Frontal cortex (tissue), 4 donors: ENCODE data around the gene KATNB1. TPM values are rescaled to one million over a fixed set of nuclear protein-coding genes. Genes with fewer than 3 reads are reported as not detected.
"Not testable (repeated sequence)": the region's sequence is repeated elsewhere in the genome, so short reads cannot be mapped to it uniquely, and the experiment has no call there.

Source experiments
- DNase-seq, 2 donors: peaks; one replicate each; pipeline ENCODE4 v3.0.0; 2012; ENCODE audit warnings: low spot score in 2 of 2
- FAIRE-seq: peaks from 2 replicates; lab custom pipeline; 2012; peaks lifted over from hg19 to GRCh38; lab: Jason Lieb, UNC
- total RNA-seq: library from RNA; depleted of rRNA; stranded (reverse); fragments of >200 nt; gene quantifications from one replicate; pipeline ENCODE4 v1.2.3, GENCODE V29; 2014
- donor health status: control.
- donor health status: control.
- donor health status: control.

Gene KATNB1
- total RNA-seq, 1 donor from 2014 or later, result 34.6 TPM

DNA sequence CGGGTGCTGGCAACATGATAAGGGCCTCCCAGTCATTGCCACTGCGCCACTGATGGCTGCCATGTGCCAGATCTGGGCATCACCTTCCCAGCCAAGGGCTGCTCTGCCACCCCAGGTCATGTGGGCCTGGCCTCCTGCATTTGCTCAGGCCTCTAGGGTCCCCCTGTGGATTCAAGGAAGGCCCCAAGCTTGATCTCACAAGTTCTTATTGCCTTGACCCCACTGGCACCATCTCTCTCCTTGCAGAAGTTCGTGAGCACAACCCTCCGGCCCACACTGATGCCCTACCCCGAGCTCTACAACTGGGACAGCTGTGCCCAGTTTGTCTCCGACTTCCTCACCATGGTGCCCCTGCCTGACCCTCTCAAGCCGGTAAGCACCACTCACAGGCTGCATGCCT, 35.7 kb upstream of the KATNB1 start:
- no peak for FAIRE-seq
- no peak for DNase-seq

DNA sequence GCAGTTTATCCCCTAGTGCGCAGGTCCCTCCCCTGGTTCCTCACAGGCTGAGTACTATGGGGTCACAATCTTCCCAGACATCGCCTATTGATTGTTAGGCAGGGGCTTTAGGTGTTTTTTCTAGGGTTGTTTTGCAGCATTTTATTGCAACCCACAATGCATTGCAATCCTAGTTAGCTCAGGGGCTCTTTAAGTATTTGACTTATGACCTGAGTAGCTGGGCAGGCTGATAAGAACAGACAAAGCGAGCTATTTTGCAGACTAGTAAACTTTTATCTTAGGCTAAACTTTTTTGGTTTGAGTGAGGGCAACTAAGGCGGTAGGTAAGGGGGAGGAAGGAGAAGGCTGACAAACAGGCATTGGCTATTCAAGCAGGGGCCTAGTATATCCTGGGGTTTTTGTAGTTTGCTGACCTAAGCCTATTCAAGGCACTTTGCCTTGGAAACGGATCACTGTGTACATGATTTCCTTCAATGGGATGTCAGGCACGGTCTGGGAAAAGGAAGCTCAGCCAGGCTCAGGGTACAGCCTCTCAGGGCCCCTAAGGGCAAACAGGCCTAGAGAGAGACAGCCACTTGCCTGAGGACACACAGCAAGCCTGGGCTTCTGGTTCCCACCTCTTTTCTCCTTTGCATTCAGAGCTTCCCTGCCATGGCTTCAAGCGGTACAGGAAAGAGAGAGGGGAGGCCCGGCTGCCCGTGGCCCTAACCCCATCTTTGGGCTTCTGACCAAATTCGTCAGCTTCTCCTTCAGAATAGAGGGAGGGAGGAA, 34.6 kb upstream of the KATNB1 start:
- FAIRE-seq, result no peak

DNA sequence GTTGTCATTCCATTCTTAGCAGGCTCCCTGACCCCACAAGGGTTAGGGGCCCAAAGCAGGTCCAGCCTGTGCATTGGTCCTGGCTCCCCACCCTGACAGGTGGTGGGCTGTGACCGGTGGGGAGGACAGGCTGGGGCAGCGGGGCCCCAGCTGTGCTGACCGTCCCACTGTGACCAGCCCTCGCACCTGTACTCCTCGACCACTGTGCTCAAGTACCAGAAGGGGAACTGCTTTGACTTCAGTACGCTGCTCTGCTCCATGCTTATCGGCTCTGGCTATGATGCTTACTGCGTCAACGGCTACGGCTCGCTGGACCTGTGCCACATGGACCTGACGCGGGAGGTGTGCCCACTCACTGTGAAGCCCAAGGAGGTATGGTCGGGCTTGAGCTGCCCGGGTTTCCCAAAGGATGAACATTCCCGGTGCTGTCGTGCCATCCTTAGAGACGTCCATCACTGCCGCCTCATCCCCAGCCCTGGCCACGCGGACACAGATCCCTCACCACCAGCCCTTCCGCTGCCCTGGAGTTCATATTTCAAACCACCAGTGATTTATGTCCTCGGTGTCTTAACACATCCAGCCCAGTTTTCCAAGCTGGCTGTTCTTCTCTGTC, 33.7 kb upstream of the KATNB1 start:
- FAIRE-seq, result no peak
- DNase-seq, result no peak

More for the DNA sequence above, 34.6 kb upstream of the KATNB1 start:
- DNase-seq, result no peak

DNA sequence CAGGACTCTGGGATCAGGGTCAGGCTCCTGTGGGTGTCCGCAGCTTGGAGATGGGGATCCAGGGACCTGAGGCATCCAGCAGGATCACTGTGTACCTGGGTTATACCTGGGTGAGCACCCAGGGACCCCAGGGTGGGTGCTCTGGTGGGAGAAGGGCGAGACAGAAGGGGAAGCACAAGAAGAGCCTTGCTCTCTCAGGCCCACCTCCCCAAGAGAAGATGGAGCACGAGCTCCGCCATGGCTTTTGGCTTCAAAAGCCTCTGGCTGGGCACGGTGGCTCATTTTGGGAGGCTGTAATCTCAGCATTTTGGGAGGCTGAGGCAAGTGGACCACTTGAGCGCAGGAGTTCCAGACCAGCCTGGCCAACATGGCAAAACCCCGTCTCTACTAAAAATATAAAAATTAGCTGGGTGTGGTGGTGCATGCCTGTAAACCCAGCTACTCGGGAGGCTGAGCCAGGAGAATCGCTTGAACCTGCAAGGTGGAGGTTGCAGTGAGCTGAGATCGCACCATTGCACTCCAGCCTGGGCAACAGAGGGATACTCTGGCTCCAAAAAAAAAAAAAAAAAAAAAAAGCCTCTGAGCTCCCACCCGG, 32.1 kb upstream of the KATNB1 start:
- no peak for FAIRE-seq

DNA sequence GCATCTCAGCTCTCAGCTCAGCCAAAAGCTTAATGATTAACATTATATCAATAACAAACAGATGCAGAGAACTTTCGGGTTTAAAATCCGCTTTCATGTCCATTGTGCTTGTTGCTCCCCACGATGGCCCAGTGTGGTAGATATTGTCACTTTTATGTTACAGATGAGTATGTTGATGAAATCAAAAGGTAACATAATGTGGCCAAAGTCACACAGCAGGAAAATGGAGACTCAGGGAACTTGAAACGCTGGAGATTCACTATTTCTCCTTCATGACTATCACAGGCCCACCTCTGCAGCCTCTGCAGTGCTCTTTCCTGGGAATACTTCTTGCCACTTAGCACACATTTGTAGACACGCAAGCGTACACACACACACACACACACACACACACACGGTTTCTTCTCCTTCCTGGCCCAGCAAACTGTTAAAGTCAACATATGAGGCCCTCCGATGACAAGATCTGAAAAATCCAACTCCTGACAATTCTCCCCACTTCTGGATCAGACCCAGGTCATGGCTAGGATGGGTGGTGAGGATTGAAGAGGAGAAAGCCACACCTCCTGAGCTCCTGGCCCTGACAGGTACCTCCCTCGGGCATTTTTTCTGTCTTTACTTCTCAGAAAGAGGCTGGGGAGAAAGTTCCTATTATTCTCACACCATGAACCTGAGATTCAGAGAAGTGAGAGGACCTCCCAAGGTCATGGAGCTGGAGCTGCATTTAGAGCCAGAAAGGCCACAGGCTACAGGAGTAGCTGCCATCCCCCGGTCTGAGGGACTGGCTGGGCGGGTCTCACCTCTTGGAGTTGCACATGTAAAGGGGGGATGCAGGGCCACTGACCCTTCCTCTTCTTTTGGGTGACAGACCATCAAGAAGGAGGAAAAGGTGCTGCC, 31.3 kb upstream of the KATNB1 start:
- no peak for DNase-seq
- no peak for FAIRE-seq

More for the DNA sequence above, 32.1 kb upstream of the KATNB1 start:
- no peak for DNase-seq

DNA sequence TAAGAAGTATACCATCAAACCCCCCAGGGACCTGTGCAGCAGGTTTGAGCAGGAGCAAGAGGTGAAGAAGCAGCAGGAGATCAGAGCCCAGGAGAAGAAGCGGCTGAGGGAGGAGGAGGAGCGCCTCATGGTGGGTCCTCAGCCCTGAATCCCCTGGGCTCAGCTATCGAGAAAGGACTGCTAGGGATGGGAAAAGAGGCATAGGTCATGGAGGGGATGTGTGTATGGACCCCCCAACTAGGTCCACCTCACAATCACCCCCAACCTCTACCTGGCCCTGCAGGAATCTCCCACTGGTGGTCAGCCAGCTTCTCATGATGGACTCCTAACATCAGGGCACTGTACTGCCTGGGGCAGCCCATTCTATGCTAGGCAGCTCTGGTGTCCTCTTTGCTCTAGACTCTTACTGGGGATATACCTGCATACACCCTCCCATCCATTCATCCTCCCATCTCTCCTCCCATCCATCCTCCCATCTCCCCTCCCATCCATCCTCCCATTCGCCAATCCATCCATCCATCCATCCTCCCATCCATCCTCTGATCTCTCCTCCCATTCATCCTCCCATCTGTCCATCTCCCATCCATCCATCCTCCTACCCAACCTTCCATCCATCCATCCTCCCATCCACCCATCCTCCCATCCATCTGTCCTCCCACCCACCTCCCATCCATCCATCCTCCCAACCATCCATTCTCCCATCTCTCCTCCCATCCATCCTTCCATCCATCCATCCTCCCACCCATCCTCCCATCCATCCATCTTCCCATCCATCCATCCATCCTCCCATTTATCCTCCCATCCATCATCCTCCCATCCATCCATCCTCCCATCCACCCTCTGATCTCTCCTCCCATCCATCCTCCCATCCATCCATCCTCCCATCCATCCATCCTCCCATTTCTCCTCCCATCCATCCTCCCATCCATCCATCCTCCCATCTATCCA, 30.4 kb upstream of the KATNB1 start:
- FAIRE-seq (no peak), DNase-seq (no peak)

DNA sequence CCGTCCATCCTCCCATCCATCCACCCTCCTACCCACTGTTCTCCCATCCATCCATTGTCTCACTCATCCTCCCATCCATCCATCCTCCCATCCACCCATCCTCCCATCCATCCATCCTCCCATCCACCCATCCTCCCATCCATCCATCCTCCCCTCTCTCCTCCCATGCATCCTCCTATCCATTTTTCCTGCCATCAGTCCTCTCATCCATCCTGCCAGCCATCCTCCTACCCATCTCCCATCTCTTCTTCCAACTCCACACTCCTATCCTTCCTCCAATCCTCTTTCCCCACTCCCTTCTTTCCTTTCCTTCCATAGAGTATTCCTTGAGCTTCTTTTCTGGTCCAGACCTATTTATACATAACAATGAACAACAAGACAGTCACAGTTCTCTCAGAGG, 28.9 kb upstream of the KATNB1 start:
- FAIRE-seq (no peak), DNase-seq (no peak)

DNA sequence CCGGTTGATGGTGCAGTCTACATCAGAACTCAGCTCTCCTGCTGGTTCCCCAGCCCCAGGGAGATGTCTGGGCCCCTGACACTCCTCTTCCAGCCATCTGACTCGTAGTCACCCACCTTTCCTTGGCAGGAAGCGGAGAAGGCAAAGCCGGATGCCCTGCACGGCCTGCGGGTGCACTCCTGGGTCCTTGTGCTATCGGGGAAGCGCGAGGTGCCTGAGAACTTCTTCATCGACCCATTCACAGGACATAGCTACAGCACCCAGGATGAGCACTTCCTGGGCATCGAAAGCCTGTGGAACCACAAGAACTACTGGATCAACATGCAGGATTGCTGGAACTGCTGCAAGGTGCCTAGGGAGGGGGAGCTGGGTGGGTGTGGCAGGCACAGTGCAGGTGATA, 28.2 kb upstream of the KATNB1 start:
- FAIRE-seq, result no peak
- DNase-seq, result no peak

DNA sequence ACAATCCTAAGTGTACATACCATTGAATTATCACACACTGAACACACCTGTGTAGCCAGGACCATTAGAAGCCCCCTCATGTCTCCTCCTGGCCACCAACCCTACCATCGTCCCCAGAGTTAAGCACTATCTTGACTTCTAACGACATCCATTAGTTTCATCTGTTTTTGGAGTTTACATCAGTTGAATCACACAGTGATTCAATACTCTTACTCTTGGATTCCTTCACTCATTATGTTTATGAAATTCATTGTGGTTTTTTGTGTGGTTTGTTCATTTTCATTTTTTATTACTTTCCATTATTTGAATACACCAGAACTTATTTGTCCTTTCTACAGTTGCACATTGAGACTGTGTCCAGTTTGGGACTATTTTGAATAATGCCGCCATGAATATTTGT, 27.4 kb upstream of the KATNB1 start:
- FAIRE-seq (no peak), DNase-seq (no peak)

DNA sequence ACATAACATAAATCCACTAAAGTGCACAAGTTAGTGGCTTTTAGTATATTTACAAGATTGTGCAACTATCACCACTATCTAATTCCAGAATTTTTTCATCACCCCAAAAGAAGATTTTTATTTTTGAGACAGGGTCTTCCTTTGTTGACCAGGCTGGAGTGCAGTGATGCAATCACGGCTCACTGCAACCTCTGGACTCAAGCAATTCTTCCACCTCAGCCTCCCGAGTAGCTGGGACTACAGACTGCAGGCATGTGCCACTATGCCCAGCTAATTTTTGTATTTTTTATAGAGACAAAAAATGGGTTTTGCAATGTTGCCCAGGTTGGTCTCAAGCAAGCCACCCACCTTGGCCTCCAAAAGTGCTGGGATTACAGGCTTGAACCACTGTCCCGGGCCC, 25.9 kb upstream of the KATNB1 start:
- DNase-seq (no peak), FAIRE-seq (no peak)

DNA sequence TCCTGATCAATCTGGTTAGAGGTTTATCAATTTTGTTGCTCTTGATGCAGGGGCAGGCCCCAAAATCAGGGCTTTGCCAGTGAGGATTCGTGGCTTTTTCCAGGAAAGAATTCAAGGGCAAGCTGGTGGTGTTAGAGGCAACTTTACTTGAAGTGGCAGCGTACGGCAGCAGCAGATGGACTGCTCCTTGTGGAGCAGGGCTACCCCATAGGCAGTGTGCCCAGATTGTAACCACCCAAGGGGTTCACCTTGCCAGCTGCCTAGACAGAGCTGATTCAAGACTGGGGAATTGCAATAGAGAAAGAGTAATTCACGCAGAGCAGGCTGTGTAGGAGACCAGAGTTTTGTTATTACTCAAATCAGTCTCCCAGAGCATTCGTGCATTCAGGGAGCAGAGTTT, 24.2 kb upstream of the KATNB1 start:
- FAIRE-seq (no peak), DNase-seq (no peak)

DNA sequence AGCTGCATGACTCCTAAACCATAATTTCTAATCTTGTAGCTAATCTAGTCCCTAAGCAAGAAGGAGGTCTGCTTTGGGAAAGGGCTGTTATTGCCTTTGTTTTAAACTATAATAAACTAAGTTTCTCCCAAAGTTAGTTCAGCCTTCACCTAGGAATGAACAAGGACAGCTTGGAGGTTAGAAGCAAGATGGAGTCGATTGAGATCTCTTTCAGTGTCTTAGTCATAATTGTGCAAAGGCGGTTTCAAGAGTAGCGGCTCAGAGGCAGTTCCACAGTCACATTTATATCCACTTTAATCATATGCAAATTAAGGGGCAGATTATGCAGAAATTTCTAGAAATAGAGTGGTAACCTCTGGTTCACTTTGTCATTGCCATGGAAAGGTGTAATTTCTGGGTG, 23.6 kb upstream of the KATNB1 start:
- FAIRE-seq (no peak), DNase-seq (no peak)

DNA sequence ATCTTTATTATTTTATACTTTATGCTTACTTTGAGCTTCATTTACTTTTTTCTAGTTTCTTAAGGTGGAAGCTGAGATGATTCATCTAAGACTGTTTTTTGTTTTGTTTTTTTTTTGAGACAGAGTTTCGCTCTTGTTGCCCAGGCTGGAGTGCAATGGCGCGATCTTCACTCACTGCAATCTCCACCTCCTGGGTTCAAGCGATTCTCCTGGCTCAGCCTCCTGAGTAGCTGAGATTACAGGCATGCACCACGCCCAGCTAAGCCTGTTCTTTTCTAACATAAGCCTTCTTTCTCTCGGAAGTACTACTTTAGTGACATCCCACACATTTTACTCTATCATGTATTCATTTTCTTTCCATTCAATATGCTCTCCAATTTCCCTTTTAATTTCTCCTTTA, 23.0 kb upstream of the KATNB1 start:
- not testable (repeated sequence) for DNase-seq, FAIRE-seq

DNA sequence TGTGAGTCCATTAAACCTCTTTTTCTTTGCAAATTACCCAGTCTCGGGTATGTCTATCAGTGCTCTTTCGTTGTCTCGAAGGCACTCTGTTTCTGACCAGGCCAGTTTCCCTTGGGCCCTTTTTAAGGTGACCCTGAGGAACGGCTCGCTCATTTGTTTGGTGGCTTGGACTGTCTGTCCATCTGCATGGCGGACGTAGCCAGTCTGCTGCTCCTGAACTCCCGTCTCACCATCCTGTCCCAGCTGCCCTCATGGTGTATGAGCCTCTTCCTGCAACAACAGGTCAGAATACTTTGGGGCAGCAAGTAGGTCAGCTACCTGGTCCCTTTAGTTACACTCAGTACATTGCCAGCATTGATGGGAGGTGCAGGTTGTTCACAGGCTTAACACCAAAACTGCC, 22.0 kb upstream of the KATNB1 start:
- FAIRE-seq (no peak), DNase-seq (no peak)

DNA sequence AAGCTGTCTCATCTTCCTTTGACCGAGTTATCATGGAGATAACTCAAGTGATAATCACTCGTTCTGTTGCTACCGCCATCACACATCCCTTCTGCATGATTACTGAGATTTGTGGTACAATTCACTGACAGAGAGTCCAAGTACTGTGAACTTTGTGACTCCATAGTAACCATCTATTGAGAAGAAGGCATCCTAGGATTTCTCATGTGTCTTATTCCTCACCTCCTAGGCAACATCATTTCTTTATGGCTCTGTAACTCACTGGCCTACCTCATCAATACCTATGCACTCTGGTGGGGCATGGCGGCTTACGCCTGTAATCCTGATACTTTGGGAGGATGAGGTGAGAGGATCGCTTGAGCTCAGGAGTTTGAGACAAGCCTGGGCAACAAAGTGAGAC, 21.5 kb upstream of the KATNB1 start:
- no peak for FAIRE-seq
- no peak for DNase-seq

DNA sequence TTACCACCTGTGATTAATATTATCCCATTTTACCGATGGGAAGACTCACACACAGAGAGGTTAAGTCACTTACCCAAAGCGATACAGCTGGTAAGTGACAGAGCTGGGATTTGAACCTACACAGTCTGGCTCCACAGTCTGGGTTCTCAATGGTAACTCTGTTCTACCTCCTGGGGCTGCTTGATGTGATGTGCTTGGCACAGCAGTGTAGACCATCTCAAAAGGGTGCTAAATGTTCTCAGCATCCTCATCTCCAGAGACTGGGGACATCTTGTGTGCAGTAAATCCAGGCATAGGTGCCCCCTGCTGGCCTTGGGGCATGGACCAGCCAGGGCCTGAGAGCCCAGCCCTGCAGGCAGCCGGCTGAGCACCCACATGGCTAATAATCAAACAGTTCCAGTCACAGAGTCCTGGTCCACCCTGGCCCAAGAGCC, 15.4 kb upstream of the KATNB1 start:
- FAIRE-seq (no peak), DNase-seq (peak in 1 of 2 donors; percentile 57)

DNA sequence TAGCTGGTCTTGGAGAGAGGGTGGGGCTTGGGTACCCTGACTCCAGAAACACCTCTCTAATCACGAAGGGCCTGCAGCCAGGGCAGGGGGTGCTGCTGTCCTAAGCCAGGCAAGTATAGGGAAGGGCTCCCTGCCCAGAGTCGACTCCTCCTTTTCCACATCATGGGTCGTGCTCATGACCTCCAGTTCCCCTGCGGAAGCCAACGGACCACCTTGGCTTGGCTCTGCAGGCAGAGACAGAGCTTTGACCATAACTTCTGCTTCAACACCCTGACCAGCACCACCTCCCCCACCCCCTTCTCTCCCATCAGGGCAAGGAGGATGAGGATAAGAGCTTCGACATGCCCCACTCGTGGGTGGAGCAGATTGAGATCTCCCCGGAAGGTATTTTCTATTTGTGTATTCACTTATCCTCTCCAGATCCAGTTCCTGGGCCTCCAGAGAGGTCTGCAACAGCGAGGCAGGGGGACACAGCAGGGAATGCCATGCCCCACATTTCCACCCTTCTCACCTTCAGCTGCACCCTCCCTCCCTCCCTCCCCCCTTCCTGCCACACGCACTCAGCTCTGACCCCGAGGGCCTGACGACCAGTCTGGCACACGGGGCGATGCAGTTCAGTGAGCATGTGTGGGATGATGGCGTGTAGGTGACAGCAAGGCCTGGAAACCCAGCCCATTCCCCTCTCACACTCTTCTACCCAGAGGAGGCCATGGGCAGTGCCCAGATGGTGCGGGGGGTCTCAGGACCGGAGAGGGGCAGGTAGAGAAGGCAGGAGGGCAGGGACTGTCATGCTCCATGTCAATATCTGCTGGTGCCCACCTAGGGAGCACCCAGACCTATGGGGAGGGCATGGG, 14.0 kb upstream of the KATNB1 start:
- FAIRE-seq (no peak), DNase-seq (no peak)

DNA sequence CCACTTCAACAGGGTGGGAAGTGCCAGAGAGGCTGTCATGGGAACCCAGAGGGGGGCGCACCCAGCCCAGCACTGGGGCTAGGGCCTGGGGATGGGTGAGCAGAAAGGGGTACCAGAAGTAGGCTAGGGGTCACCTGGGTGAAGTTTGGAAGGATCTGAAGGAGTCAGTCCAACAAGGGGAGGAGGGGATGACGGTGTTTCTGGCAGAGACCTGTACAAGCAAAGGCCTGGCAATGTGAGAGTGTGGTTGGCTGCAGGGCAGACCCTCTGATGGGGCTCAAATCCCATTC, 13.4 kb upstream of the KATNB1 start:
- DNase-seq (no peak), FAIRE-seq (no peak)

DNA sequence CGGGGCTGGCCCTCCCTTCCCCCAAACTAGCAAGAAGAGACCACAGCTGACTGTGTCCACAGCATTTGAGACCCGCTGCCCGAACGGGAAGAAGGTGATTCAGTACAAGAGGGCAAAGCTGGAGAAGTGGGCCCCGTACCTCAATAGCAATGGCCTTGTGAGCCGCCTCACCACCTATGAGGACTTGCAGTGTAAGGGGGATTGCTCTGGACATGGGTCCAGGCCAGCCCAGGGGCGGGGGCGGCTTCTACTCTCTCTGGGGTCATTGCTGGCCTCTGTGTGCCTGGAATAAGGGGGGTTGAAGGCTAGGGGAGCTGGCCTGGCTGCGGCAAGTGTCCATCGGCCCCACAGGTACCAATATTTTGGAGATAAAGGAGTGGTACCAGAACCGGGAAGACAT, 12.9 kb upstream of the KATNB1 start:
- FAIRE-seq, result no peak
- no peak for DNase-seq
